HEK293T (cell line): ENCODE measurements around the gene MB.

Experiments used
- CTCF ChIA-PET: fragments of 350-600 bp; formaldehyde crosslinking; extraction: SDS; loops from one replicate; lab custom pipeline; 2021; ENCODE audit warnings: antibody characterized with exemption, inconsistent platforms; lab: Yijun Ruan, JAX
- POLR2A ChIA-PET: fragments of 350-600 bp; formaldehyde crosslinking; extraction: SDS; loops from one replicate; lab custom pipeline; 2020; ENCODE audit warnings: antibody characterized with exemption, inconsistent platforms; lab: Yijun Ruan, JAX
- DNase-seq: peaks from one replicate; pipeline ENCODE4 v3.0.0; 2012; ENCODE audit warnings: mixed read lengths; ENCODE audit errors: extremely low spot score
- ARNT ChIP-seq: fragments of 450-650 bp; IDR thresholded peaks from 2 replicates; pipeline ENCODE4 v1.6.1; 2017; ENCODE audit warnings: mild to moderate bottlenecking
- BHLHE40 ChIP-seq: fragments of 450-650 bp; IDR thresholded peaks from 2 replicates; pipeline ENCODE4 v1.6.1; 2016; ENCODE audit warnings: mild to moderate bottlenecking, moderate library complexity, borderline replicate concordance
- CTBP1 ChIP-seq: fragments of 450-650 bp; IDR thresholded peaks from 2 replicates; pipeline ENCODE4 v1.6.1; 2016; ENCODE audit warnings: borderline replicate concordance
- ELF4 ChIP-seq: fragments of 450-650 bp; IDR thresholded peaks from 2 replicates; pipeline ENCODE4 v1.6.1; 2017; ENCODE audit warnings: antibody characterized with exemption
- FOXA1 ChIP-seq: fragments of 450-650 bp; IDR thresholded peaks from 2 replicates; pipeline ENCODE4 v1.6.1; 2016; ENCODE audit warnings: mild to moderate bottlenecking
- FOXK2 ChIP-seq: fragments of 450-650 bp; IDR thresholded peaks from 2 replicates; pipeline ENCODE4 v1.6.1; 2016; ENCODE audit warnings: mild to moderate bottlenecking
- FOXM1 ChIP-seq: fragments of 450-650 bp; IDR thresholded peaks from 2 replicates; pipeline ENCODE4 v1.6.1; 2017; ENCODE audit warnings: mild to moderate bottlenecking, borderline replicate concordance
- HDGF ChIP-seq: fragments of 450-650 bp; IDR thresholded peaks from 2 replicates; pipeline ENCODE4 v1.6.1; 2017; ENCODE audit warnings: antibody characterized with exemption, borderline replicate concordance
- L3MBTL2 ChIP-seq: fragments of 450-650 bp; conservative IDR thresholded peaks from 2 replicates; pipeline ENCODE4 v1.6.1; 2016; ENCODE audit warnings: mild to moderate bottlenecking
- LEF1 ChIP-seq: fragments of 450-650 bp; IDR thresholded peaks from 2 replicates; pipeline ENCODE4 v1.6.1; 2017; ENCODE audit warnings: mild to moderate bottlenecking, borderline replicate concordance
- NFRKB ChIP-seq: fragments of 450-650 bp; IDR thresholded peaks from 2 replicates; pipeline ENCODE4 v1.6.1; 2016; ENCODE audit warnings: mild to moderate bottlenecking, moderate library complexity
- PKNOX1 ChIP-seq: fragments of 450-650 bp; IDR thresholded peaks from 2 replicates; pipeline ENCODE4 v1.6.1; 2016
- SP1 ChIP-seq: fragments of 450-650 bp; IDR thresholded peaks from 2 replicates; pipeline ENCODE4 v1.6.1; 2017
- SUZ12 ChIP-seq: fragments of 450-650 bp; IDR thresholded peaks from 2 replicates; pipeline ENCODE4 v1.6.1; 2016; ENCODE audit warnings: mild to moderate bottlenecking
- TARDBP ChIP-seq: fragments of 450-650 bp; IDR thresholded peaks from 2 replicates; pipeline ENCODE4 v1.6.1; 2016
- ZNF384 ChIP-seq: fragments of 450-650 bp; IDR thresholded peaks from 2 replicates; pipeline ENCODE4 v1.6.1; 2016

Gene MB

DNA sequence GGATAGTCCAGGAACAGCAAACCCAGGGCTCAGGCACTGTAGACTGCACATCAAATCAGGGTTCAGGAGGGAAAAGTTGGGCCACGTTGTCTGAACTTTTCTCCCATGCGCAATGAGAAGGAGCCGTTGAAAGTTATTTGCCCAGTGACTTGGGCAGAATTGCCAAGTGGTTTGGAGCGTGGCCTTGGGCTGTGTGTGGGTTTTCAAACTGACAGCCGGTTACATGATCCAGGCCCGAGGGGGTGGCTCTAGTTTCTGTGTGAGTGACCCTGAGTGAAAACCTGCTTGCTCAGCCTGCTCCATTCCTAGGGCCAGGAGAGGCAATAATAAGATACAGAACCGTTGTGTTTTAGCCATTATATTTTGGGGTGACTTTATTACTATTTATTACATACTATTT, 20.3 kb downstream of the MB start:
- TF ChIP-seq SUZ12, result no peak
- TF ChIP-seq FOXK2, result no peak
- no peak for TF ChIP-seq L3MBTL2
- no peak for TF ChIP-seq FOXM1
- TF ChIP-seq ZNF384, result no peak
- TF ChIP-seq PKNOX1, result no peak
- no peak for TF ChIP-seq SP1
- no peak for TF ChIP-seq BHLHE40
- TF ChIP-seq FOXA1, result no peak
- TF ChIP-seq ELF4, result no peak
- TF ChIP-seq HDGF, result no peak
- TF ChIP-seq CTBP1, result no peak
- no peak for TF ChIP-seq NFRKB
- no peak for TF ChIP-seq ARNT
- TF ChIP-seq TARDBP, result no peak
- TF ChIP-seq LEF1, result no peak
- ChIA-PET POLR2A (no interaction called here), CTCF (no interaction called here)
- DNase-seq, result no peak

DNA sequence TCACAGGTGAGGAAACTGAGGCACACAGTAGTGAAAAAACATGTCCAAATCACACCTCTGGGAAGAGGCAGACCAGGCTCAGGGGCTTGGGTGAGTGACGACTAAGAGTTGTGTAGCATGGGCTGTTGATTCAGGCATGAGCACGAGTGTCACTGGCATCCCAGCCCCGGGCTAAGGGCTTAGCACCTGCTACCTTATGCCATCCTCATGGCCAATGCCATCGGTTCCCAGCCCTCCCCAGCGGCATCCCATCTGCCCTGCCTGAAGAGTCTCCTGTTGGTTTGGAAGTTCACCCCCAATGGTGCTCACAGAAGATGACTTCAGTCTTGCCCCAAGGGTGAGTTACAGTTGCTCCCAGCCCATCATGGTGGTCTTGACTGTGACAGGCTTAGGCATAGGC, 22.4 kb downstream of the MB start:
- CTCF ChIA-PET, result no interaction called here
- DNase-seq, result no peak
- TF ChIP-seq PKNOX1, result no peak
- TF ChIP-seq CTBP1, result no peak
- no peak for TF ChIP-seq SP1
- no peak for TF ChIP-seq ZNF384
- no peak for TF ChIP-seq SUZ12
- TF ChIP-seq FOXA1, result no peak
- TF ChIP-seq LEF1, result no peak
- no peak for TF ChIP-seq HDGF
- TF ChIP-seq NFRKB, result no peak
- no peak for TF ChIP-seq BHLHE40
- TF ChIP-seq ELF4, result no peak

GRCh38 chr22:35593891-35594470, 23.1 kb downstream of the MB start:
- no peak for DNase-seq
- ChIA-PET POLR2A (no interaction called here), CTCF (no interaction called here)
- TF ChIP-seq NFRKB (no peak), CTBP1 (no peak), PKNOX1 (no peak)

More for the DNA sequence above, 22.4 kb downstream of the MB start:
- POLR2A ChIA-PET, result no interaction called here

DNA sequence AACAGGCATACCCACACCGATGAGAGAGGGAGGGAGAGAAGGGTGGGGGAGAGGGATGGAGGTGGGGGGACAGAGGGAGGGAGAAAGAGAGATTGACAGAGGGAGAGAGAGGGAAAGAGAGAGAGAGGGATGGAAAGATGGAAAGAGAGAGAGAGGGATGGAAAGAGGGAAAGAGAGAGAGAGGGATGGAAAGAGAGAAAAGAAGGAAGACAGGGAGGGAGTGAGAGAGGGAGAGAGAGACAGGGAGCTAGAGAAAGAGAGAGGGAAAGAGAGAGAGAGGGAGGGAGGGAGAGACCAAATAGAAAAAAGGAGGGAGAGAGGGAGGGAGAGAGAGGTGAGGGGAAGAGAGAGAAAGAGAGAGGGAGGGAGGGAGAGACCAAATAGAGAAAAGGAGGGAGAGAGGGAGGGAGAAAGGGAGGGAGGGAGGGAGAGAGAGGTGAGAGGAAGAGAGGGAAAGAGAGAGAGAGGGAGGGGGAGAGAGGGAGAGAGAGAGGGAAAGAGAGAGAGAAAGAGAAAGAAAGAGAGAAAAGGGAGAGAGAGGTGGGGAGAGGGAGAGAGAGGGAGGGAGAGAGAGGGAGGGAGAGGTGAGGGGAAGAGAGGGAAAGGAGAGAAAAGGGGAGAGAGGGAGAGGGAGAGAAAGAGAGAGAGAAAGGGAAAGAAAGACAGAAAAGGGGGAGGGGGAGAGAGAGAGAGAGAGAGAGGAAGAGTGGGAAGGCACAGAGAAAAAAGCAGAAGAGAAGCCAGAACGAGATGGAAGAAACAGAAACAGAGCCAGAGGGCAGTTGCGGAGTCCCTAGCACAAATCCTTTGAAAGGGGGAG, 23.8 kb downstream of the MB start:
- ChIA-PET POLR2A (no interaction called here), CTCF (no interaction called here)
- no peak for DNase-seq
- TF ChIP-seq FOXM1 (no peak), PKNOX1 (no peak), FOXK2 (no peak), L3MBTL2 (no peak), HDGF (no peak), NFRKB (no peak), FOXA1 (no peak), SUZ12 (no peak), SP1 (no peak), ARNT (no peak), BHLHE40 (no peak), ZNF384 (no peak), ELF4 (no peak)

- no peak for DNase-seq
- no peak for TF ChIP-seq HDGF
- TF ChIP-seq FOXM1, result no peak
- TF ChIP-seq TARDBP, result no peak
- no peak for TF ChIP-seq FOXK2
- no peak for TF ChIP-seq ELF4
- TF ChIP-seq NFRKB, result no peak
- no peak for TF ChIP-seq SUZ12
- CTCF ChIA-PET, result no interaction called here
- POLR2A ChIA-PET, result no interaction called here
Measured at GRCh38 chr22:35592418-35592967, 24.6 kb downstream of the MB start.
